Peyer's patch (tissue), 4 donors: ENCODE data around the gene GCN1.

Experiments used
- POLR2A ChIP-seq, 2 donors: fragments of 450-650 bp; IDR thresholded peaks; one replicate each; pipeline ENCODE4 v1.5.1; 2017; ENCODE audit warnings: antibody characterized with exemption in 2 of 2, mild to moderate bottlenecking in 2 of 2, moderate library complexity in 2 of 2
- TF ChIP-seq, protein P1 (sequence below), 6 experiments: fragments of 450-650 bp in 4 of 6; fragments of 200-600 bp in 2 of 6; sonication (generic) in 1 of 6; IDR thresholded peaks; one replicate each; pipeline ENCODE4 v1.5.1; 2017 to 2019; ENCODE audit warnings: antibody characterized with exemption in 6 of 6, mild to moderate bottlenecking in 3 of 6, moderate library complexity in 1 of 6

GRCh38 chr12:120090206-120090605 is 104.3 kb downstream of the GCN1 start:
- TF ChIP-seq POLR2A (IDR thresholded peaks at IDR 0.05): no peak
- TF ChIP-seq, protein P1, sequence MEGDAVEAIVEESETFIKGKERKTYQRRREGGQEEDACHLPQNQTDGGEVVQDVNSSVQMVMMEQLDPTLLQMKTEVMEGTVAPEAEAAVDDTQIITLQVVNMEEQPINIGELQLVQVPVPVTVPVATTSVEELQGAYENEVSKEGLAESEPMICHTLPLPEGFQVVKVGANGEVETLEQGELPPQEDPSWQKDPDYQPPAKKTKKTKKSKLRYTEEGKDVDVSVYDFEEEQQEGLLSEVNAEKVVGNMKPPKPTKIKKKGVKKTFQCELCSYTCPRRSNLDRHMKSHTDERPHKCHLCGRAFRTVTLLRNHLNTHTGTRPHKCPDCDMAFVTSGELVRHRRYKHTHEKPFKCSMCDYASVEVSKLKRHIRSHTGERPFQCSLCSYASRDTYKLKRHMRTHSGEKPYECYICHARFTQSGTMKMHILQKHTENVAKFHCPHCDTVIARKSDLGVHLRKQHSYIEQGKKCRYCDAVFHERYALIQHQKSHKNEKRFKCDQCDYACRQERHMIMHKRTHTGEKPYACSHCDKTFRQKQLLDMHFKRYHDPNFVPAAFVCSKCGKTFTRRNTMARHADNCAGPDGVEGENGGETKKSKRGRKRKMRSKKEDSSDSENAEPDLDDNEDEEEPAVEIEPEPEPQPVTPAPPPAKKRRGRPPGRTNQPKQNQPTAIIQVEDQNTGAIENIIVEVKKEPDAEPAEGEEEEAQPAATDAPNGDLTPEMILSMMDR (IDR thresholded peaks at IDR 0.05): no peak
